HG02885 (cell line): Measurements from ENCODE around the gene TOMM20.
"Not testable (repeated sequence)": the region's sequence is repeated elsewhere in the genome, so short reads cannot be mapped to it uniquely, and the experiment has no call there.

ENCODE experiments used
- ATAC-seq: cut with Tn5 transposase; IDR thresholded peaks from one replicate; pipeline ENCODE4 v1.9.1; 2021; ENCODE audit warnings: mild to moderate bottlenecking; ENCODE audit not compliant: unreplicated experiment, poor library complexity

Gene TOMM20

GRCh38 chr1:235105051-235106043, 23.3 kb downstream of the TOMM20 start:
- peak; percentile 83 for ATAC-seq

- ATAC-seq = no peak
Observed at GRCh38 chr1:235102993-235103411, 25.6 kb downstream of the TOMM20 start.

- ATAC-seq = no peak
Observed at GRCh38 chr1:235102259-235102582, 26.4 kb downstream of the TOMM20 start.

- no peak for ATAC-seq
Observed at GRCh38 chr1:235101558-235102258, 26.9 kb downstream of the TOMM20 start.

- ATAC-seq = no peak
Observed at GRCh38 chr1:235100194-235100772, 28.4 kb downstream of the TOMM20 start.

- ATAC-seq = no peak
Observed at GRCh38 chr1:235098991-235099390, 29.6 kb downstream of the TOMM20 start.

GRCh38 chr1:235098547-235098946, 30.1 kb downstream of the TOMM20 start:
- no peak for ATAC-seq

- not testable (repeated sequence) for ATAC-seq
Observed at GRCh38 chr1:235097501-235097900, 31.1 kb downstream of the TOMM20 start.

- no peak for ATAC-seq
Observed at GRCh38 chr1:235095938-235096562, 32.6 kb downstream of the TOMM20 start.

- peak; percentile 63 for ATAC-seq
Observed at GRCh38 chr1:235093696-235094592, 34.7 kb downstream of the TOMM20 start.

- no peak for ATAC-seq
Observed at GRCh38 chr1:235093013-235093695, 35.5 kb downstream of the TOMM20 start.

GRCh38 chr1:235092415-235092814, 36.2 kb downstream of the TOMM20 start:
- ATAC-seq = not testable (repeated sequence)

- not testable (repeated sequence) for ATAC-seq
Observed at GRCh38 chr1:235092045-235092406, 36.6 kb downstream of the TOMM20 start.

GRCh38 chr1:235091319-235092044, 37.2 kb downstream of the TOMM20 start:
- ATAC-seq = not testable (repeated sequence)

- no peak for ATAC-seq
Observed at GRCh38 chr1:235090406-235091069, 38.1 kb downstream of the TOMM20 start.

GRCh38 chr1:235088907-235089306, 39.7 kb downstream of the TOMM20 start:
- no peak for ATAC-seq

GRCh38 chr1:235088430-235088829, 40.2 kb downstream of the TOMM20 start:
- no peak for ATAC-seq

- ATAC-seq = no peak
Observed at GRCh38 chr1:235087906-235088305, 40.7 kb downstream of the TOMM20 start.
